GM04504 (cell line): ENCODE data around the gene PPIP5K1.

Experiments used
- DNase-seq: peaks from one replicate; pipeline ENCODE4 v3.0.0-alpha.2; 2012; ENCODE audit warnings: low read depth

PPIP5K1 gene

DNA sequence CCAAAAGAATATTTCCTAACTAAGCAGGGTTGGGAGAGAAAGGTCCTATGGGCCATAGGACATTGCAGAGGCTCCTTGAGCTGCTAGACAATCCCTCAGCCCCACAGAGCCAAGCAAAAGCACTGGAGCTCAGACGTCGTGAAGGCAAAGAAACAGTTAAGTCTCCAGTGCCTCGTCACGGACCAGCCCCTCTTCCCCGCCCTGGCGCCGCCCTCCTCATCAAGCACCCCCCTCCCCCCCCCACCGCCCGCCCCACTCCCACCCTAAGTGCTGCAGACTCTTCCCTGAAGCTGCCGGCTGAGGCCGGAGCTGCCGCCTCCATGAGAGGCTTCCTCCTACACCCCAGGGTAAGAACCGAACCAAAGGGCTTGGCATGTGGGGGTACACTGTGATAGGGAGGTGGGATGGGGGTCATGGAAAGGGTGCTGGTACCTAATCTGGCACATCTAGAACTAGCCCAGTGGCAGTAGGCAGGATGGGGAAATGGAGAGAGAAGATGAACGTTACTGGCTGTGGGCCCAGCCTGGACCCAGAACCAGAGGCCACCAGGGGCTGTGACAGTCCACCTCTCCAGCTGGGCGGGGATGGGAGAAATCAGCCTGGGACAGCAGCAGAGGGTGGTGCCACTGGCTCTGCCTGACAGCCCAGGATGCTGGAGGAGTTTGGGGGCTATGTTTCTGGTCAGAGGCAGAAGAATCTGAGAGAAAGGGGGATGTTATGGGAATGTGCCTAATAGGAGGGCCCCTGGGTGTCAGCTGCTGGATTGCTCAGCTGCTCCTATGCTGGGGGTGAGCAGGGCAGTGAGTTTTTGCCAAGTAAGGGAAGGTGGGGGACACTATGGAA, 72.4 kb downstream of the PPIP5K1 start, which contains the start of gene MAP1A:
TSS of gene MAP1A (plus strand) at position 255 of the 843 bp plus-strand sequence. CDS start 3,866 bp downstream, outside the sequence.
- no peak for DNase-seq

DNA sequence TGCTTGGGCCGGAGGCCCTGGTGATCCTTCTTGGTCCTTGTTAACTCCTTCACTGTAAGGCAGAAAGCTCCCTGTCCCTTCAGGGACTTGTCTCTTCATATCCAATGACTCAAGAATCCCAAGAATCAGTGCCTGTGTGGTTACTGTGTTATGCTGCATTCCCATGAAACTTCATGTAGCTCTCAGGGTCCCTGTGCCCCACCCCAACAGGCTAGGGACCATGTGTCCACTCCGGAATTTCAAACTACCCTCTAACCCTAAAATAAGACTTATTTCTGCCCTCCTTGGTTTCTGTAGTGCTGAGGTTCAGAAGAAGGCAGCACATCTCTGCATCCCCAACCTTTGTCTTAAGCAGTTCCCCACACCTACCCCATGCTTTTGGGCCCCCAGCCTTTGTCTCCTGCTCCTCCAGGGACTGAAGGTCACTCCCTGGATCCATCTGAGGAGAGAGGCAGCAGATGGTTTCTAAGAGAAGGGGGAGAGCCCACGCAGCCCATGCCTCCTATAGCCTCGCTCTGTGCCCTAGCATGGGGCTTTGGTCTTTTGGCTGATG, 73.1 kb downstream of the PPIP5K1 start:
- DNase-seq = no peak

DNA sequence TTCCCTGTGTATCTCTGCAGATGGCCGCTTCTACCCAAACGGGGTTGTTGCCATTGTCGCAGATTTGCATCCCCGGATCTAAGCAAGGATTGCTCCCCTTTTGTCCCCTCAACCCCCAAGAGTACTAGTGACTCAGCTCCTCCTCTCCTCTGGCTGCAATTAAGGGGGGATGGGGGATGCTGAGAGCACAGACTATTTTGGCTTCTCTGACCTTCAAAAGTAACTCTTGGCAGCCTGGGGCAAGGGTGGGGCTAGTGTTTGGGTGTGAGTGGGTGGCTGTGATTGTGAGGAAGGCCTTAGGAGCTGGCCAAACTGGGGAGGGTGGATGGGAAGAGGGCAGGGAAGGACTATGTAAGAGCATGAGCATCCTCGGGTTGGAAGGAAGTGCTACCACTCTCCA, 73.8 kb downstream of the PPIP5K1 start:
- no peak for DNase-seq

DNA sequence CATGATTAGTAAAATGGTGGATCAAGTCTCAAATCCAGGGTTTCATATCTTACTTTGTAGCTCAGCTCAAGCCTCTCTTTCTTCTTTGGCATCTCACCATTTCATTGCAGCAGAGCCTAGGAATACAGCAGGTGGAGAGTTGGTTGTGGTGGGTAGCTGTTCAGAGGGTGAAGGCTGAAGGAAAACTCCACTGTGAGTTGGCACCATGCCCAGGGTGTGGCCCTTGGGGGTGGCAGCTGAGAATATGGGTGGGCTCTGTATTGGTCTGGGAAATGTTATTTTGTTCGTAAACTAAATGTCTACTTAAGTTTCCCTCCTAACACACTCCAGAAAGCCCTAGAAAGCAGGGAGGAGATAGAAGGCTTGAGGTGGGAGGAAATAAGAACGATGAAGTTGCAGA, 74.3 kb downstream of the PPIP5K1 start:
- no peak for DNase-seq

DNA sequence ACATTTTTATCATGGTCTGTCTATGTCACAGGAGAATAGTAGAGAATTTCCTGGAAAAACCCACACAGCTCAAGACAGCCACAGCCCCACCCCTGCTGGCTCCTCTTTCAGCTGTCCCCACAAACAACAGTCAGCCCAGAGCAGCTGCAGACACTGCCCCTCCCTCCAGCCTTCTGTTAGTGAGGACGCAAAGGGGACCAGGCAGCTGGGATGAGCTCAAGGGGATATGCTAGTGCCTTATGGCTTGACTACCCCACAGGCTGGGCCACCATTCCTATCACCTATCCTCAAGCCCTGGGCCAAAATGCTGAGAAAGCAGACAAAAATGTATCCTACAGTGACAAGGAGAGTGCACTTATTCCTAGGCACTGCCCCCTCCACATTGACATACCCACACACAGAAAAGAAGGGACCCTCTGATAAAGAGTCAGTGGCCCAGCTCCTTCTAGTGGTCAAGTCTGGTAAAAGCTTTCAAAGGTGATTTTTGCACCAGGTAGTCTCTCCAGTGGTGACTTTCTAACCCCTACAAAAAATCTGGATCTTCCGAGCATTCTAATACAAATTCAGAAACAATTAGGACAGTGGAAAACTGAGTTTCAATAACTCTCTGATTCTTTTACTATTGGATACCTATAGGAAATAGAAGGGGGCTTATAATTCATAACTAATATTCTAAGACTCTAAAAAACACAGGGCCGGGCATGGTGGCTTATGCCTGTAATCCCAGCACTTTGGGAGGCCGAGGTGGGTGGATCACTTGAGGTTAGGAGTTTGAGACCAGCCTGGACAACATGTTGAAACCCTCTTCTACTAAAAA, 75.6 kb downstream of the PPIP5K1 start:
- DNase-seq = no peak

DNA sequence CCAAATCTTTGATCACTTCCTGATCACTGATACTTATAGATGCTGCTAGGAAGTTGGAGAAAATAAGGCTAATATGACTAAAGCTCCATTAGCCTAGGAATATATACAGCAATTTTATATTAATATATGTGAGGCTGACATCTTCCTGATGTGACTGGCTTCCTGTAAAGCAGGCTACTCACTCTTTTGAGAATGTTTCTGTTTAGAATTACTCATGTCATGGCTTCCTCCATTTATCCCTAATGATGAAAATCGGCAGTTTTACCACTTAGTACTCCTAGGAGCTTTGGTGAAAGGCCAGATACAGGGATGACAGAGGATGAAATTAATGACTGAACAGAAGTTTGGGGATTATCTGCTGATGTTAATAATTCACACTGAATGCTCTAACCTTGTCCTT, 76.5 kb downstream of the PPIP5K1 start:
- no peak for DNase-seq

DNA sequence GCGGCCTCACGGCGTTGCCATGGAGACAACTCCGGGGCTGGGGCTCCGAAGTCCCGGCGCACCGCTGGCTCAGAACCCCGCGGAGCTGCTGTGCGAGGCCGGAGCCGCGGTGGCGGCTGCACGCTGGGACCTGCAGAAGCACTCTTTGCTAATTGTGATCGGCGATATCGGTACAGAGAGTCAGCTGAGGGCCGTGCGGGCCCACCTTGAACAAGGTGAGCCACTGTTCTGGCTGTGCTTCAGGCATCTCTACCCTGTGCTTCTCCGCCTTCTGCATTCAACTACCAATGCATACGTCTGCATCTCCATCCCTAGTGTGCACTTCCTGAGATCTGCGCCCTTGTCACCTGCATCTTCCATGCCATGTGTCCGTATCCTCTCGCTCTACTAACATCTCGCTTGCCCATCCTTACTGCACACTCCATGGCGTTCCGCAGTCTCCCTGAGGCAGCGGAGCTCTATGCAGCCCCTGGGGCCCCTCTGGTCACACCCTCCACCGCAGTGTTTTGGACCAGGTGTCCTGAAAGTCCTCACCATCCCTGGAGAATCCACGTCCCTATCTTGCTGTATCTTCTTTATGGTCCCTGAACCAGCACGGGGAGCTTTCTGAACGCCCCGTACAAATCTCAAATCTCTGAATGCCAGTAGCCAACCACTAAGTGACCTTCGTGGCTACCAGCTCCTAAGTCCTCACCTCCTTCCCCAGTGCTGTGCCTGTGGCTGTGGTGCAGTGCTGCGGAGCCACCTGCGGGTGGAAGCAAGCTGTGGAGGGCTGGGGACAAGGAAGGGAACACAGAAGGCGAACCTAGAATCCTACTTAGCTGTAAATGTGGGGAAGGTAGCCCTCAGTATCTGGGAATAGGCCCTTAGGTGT, 78.8 kb downstream of the PPIP5K1 start:
- no peak for DNase-seq

DNA sequence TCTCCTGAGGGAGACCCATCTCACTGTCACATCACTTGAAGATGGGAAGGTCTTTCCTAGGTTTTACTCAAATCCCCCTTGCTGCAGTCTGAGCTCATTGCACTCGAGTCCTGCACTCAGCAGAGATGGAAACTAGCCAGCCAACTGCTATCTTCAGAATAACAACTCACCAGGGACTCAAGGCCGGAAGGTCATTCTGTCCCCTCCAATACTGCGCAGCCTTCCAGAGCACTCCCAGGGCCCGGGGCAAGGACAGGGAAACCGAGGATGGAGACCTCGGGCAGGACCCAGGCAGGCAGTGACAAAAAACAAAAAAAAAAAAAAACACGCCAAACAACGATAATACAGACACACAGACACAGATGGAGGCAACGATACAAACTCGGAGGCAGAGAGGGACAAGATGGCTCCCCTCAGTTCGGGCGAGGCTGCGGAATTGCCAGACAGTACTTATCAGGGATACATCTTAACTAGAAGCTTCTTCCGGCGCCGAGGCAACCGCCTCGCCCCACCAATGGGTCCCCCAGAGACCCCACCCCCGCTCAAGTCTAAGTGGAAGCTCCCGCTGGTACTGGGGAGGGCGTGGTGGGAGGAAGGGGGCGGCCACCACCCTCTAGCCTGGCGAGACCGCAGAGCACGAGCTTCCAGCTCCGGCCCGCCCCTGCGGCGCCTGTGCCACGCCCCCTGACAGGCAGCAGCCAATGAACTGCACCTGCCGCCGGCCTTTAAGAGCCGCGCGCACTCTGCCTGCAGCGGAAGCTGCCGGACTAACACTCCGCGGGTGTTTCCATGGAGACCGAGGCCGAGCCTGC, 79.6 kb downstream of the PPIP5K1 start:
- DNase-seq = peak; percentile 93

DNA sequence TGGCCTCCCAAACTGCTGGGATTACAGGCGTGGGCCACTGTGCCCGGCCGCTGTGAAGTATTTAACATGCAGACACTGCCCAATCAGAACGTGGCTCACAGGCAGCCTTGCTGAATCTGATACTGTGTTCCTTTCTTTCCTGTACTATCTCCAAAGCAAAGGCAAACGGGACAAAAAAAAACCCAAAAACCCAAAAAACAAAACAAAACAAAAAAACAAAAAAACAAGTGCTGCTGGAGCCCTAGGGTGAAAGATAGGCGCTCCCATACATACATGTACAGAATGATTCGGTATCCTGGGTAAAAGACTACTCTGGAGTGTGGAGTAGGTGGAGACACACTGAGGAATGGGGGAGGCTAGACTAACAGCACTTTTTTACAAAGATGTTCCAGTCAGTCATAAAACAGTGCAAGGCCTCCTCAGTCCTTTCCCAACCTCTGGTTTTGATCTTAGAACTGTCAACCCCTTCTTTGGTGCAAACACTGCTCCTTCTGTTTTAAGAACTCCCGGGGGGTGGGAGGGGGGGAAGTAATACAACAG, 80.3 kb downstream of the PPIP5K1 start:
- no peak for DNase-seq

DNA sequence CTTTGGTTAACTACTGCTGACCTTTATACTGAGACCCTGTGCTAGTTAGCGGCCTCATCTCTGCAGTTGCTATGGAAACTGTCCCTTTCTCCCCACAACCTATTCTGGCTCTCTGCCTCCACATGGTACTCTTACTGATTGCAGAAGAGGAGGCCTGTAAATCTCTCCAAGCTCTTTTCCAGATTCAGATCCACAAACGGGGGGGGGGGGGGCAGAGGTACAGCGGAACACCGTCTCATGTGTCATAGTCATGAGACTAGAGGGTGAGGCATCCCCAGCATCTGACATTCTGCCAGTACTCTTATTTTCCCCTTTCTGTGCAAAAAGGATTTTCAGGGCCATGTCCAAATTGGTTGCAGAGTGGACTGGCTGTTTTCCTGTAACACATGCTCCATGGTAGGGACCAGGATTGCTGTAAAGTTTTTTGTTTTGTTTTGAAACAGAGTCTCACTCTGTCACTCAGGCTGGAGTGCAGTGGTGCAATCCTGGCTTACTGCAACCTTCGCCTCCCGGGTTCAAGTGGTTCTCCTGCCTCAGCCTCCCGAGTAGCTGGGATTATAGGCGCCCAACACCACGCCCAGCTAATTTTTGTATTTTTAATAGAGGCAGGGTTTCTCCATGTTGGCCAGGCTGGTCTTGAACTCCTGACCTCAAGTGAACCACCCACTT, 80.9 kb downstream of the PPIP5K1 start:
- no peak for DNase-seq

DNA sequence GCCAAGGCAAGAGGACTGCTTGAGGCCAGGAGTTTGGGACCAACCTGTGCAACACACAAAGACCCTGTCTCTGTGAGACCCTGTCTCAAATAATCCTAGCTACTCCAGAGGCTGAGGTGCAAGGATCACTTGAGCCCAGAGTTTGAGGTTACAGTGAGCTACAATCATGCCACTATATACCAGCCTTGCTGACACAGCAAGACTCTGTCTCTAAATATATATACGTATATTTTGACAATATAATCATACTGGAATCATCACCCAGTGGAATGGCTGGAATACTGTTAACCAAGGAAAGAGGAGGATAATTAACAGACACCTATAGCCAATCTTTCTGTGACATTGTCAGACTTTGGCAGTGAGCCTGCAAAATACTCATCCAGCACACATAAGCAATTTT, 81.6 kb downstream of the PPIP5K1 start:
- no peak for DNase-seq

DNA sequence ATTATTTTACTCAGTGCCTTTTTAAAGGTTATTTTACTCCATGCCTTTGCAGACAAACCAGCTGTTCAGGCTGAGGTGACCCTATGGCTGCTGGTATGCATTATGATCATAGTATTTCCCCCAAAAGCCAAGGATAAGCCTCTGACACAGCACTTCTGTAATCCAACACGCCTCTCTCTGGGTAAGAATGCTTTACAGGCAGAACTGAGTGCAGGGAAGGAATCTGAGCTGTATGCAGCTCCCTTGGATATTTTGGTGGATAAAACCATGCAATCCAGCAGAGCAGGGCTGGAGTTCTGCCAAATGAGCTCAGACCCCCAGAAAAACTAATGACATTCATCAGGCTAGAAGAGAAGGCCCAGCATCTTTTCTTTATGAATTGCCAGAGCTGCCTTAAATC, 84.3 kb downstream of the PPIP5K1 start:
- DNase-seq = no peak

DNA sequence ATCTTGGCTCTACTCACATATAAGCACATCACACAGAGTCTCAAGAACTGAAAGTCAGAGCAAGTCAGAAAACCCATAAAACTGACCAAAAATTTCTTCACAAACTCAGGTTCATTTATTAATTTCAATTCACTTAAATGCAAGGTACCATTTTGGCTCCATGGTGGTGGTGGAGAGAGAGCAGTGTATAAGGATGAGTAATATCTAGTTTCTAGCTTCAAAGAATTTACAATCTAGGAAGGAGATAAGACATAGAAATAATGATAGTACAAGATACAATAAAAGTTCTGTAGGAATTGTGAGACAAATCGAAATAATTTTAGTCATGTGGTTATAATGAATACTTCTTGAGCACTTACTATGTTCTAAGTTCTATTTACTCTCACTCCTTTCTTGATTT, 90.4 kb downstream of the PPIP5K1 start:
- DNase-seq = no peak

DNA sequence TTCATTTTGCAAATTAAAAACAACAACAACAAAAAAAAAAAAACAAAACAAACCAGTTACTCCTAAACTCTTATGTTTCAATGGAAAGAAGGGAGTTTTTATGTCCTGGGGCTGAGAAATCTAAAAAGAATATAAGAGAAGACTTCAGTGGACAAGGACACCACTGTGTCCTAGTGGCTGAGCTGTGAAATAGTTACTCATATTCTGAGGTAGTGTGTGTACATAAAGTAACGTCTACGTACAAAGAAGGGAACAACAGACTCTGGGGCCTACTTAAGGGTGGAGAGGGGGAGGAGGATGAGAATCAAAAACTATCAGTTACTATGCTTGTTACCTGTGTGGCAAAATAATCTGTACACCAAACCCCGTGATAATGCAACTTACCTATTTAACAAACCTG, 91.0 kb downstream of the PPIP5K1 start:
- DNase-seq = no peak

DNA sequence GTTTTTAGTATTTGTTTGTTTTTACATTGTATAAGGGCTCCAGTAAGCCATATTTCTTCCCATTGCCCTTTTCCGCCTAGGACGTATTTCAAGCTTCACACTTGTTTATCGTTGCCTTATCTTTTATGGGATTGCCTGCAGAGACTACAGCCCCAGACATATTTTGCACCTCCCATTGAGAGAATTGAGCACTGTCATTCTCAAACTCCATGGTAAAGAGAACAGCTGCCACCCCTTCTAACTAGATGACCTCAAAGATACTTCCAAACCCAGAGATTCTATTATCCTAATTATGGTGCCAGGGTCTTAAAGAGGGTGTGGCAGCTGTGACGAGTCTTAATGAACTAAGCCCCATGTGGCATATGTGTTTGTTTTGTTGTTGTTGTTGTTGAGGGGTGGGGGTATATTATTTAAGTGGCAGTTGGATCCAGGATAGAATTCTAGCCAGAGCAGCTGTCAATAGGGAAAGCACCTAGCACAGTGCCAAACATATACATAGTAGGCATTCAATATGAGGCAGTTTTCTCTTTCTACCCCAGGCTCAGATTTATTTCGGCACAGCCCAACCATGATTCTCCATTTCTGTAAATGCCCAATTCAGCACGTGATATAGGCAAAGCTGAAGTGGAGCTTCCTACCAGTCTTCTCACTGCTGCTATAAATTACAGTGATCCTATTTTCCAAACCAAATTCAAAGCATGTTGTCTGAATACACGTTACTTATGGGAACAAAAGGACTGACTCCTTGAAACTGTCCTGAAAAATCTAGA, 96.1 kb downstream of the PPIP5K1 start:
- DNase-seq = no peak

DNA sequence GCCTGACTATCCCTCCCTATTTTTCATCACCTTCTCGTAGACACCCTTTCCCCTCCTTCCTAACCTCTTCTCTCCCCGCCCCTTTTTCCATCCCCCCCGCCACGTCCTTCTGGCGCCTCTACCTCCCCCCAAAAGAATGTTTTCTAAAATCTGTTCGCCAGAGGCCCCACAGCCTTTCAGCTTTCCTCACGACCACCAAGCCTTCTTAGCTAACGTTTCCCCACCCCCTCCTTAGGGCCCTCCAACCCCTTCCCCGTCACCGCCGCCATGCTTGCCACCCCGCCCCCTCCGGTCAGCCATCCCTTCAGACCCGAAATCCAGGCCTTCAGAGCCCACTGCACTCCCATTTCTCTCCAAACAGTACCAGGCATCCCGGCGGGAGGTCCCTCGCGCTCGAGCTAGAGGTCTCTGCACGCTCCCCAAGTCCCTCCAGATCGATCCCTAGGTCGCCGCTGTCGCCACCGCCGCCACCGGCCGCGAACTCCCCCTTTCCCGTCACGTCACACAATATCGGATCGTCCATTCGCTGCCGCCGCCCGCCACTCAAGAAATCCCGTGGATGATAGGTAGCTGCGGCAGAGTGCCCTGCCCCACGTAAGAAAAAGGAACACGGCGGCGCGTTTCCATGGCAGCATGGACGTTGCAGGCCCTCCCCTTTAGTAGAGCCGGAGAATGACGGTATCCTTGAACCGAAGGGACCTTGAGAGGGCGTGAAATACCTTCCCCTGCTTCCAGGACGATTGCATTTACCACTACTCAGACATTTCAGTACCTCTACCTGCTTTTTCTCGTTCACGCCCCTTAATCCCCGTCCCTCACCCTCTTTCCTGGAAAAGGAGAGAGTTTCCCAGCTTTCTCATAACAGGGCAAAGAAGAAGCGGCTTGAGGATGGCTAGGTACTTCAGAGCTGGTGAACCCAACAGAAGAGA, 97.1 kb downstream of the PPIP5K1 start, which contains the start of gene TP53BP1:
TSS of gene TP53BP1 (minus strand) at position 484 of the 929 bp plus-strand sequence. CDS start at position 371, 113 bp downstream.
- peak; percentile 86 for DNase-seq

DNA sequence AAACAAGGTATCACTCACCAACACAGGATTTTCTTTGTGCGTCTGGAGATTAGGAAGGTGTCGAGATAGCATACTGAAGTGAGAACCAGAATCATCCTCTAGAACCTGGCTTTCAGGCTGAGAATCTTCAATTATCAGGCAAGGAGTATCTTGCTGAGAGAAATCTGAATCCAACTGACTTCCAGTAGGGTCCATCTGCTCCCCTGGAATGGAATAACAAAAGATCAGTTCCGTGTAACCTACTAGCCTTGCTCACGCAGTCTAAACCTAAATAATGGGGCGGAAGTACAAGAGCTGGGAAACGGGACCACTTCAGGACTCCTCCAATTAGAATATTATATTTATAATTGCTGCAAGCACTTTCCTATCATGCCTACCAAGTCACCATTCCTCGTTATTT, 97.7 kb downstream of the PPIP5K1 start:
- no peak for DNase-seq

DNA sequence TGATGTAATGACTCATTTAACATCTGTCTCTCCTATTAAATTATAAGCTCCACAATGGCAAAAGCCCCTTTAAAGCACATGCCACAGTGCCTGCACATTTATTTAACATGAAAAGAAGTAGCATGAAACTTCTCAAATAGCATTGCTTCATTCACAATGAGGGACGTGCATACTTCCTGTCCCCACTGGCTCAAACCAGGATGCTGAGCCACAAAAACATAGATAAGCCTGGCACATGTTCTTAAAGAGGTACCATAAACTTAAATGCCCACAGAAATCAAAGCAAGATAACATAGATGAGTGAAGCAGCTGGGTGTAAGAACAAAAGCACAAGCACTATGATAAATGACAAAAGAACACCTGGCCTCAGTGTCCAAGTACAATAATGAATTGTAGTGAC, 100.8 kb downstream of the PPIP5K1 start:
- no peak for DNase-seq
